Neural cell (in vitro differentiated cells): Measurements from ENCODE around the gene GAS1. TPM values are rescaled to one million over a fixed set of nuclear protein-coding genes. Genes with fewer than 3 reads are reported as not detected.

Experiments
- H2AFZ ChIP-seq: fragments of 200-600, 300-800 bp; sonication (generic), shearing (Covaris generic); 2 replicates; pipeline ENCODE4 v1.6.0; 2014; ENCODE audit warnings: low read depth, mild to moderate bottlenecking, antibody characterized with exemption, low read length, moderate library complexity
- H3F3A ChIP-seq: fragments of 200-600 bp; shearing (Covaris generic); 2 replicates; pipeline ENCODE4 v1.6.1; 2016; ENCODE audit warnings: mild to moderate bottlenecking, moderate library complexity, mixed read lengths, antibody characterized with exemption, low read length; ENCODE audit not compliant: insufficient read depth, poor library complexity, severe bottlenecking
- H3K27ac ChIP-seq: fragments of 200-600, 300-800 bp; sonication (generic), shearing (Covaris generic); 2 replicates; pipeline ENCODE4 v1.5.1; 2014; ENCODE audit warnings: mild to moderate bottlenecking, low read length, moderate library complexity
- H3K27me3 ChIP-seq: fragments of 300-800, 200-600 bp; sonication (generic), shearing (Covaris generic); 2 replicates; pipeline ENCODE4 v1.6.0; 2014; ENCODE audit warnings: mild to moderate bottlenecking, low read depth, low read length, moderate library complexity; ENCODE audit not compliant: insufficient read depth
- H3K36me3 ChIP-seq: fragments of 300-800, 200-600 bp; sonication (generic), shearing (Covaris generic); 2 replicates; pipeline ENCODE4 v1.5.1; 2014; ENCODE audit warnings: mild to moderate bottlenecking, antibody characterized with exemption, low read length, moderate library complexity; ENCODE audit not compliant: insufficient read depth
- H3K4me2 ChIP-seq: fragments of 300-800, 200-600 bp; sonication (generic), shearing (Covaris generic); 2 replicates; pipeline ENCODE4 v1.6.0; 2014; ENCODE audit warnings: mild to moderate bottlenecking, low read length
- H3K4me3 ChIP-seq: fragments of 300-800, 200-600 bp; sonication (generic), shearing (Covaris generic); 2 replicates; pipeline ENCODE4 v1.5.1; 2014; ENCODE audit warnings: mild to moderate bottlenecking, low read length, moderate library complexity
- H3K79me2 ChIP-seq: fragments of 200-600 bp; shearing (Covaris generic); replicated peaks from 2 replicates; pipeline ENCODE4 v1.6.0; 2014; ENCODE audit warnings: mild to moderate bottlenecking, low read length, moderate library complexity; ENCODE audit not compliant: insufficient read depth
- H3K9ac ChIP-seq: fragments of 300-800, 200-600 bp; sonication (generic), shearing (Covaris generic); 2 replicates; pipeline ENCODE4 v1.6.1; 2016; ENCODE audit warnings: mild to moderate bottlenecking, low read length, mixed read lengths
- H3K9me2 ChIP-seq: fragments of 200-600 bp; shearing (Covaris generic); 2 replicates; pipeline ENCODE4 v1.6.1; 2016; ENCODE audit warnings: mild to moderate bottlenecking, low read length, mixed read lengths; ENCODE audit not compliant: insufficient read depth
- H3K9me3 ChIP-seq: fragments of 200-600, 300-800 bp; sonication (generic), shearing (Covaris generic); 2 replicates; pipeline ENCODE4 v1.6.1; 2016; ENCODE audit warnings: mild to moderate bottlenecking, mixed run types, low read length, moderate library complexity, mixed read lengths
- H4K20me1 ChIP-seq: fragments of 200-600 bp; shearing (Covaris generic); 2 replicates; pipeline ENCODE4 v1.6.1; 2016; ENCODE audit warnings: mild to moderate bottlenecking, mixed run types; ENCODE audit not compliant: insufficient read depth
- CTCF ChIP-seq: fragments of 450-650 bp; IDR thresholded peaks from 2 replicates; pipeline ENCODE4 v1.5.1; 2014; ENCODE audit warnings: antibody characterized with exemption, mild to moderate bottlenecking, moderate library complexity; ENCODE audit not compliant: poor library complexity, severe bottlenecking
- EP300 ChIP-seq: fragments of 450-650 bp; conservative IDR thresholded peaks from 2 replicates; pipeline ENCODE4 v1.6.1; 2014; ENCODE audit warnings: antibody characterized with exemption, mild to moderate bottlenecking, moderate library complexity; ENCODE audit not compliant: poor library complexity, severe bottlenecking
- EZH2 ChIP-seq: fragments of 200-600, 300-800 bp; shearing (Covaris generic), sonication (generic); IDR thresholded peaks from 2 replicates; pipeline ENCODE4 v1.6.1; 2014; ENCODE audit warnings: antibody characterized with exemption, low read length, borderline replicate concordance, mild to moderate bottlenecking; ENCODE audit not compliant: insufficient read depth, poor library complexity, severe bottlenecking
- MXI1 ChIP-seq: fragments of 450-650 bp; conservative IDR thresholded peaks from 2 replicates; pipeline ENCODE4 v1.6.1; 2014; ENCODE audit warnings: antibody characterized with exemption, mild to moderate bottlenecking; ENCODE audit not compliant: poor library complexity, severe bottlenecking
- POLR2AphosphoS5 ChIP-seq: IDR thresholded peaks from 2 replicates; pipeline ENCODE4 v1.6.1; 2012
- RAD21 ChIP-seq: fragments of 450-650 bp; conservative IDR thresholded peaks from 2 replicates; pipeline ENCODE4 v1.6.1; 2014; ENCODE audit warnings: antibody characterized with exemption, mild to moderate bottlenecking, moderate library complexity
- REST ChIP-seq: IDR thresholded peaks from 2 replicates; pipeline ENCODE4 v1.6.1; 2012; ENCODE audit warnings: borderline replicate concordance
- SMC3 ChIP-seq: fragments of 450-650 bp; conservative IDR thresholded peaks from 2 replicates; pipeline ENCODE4 v1.6.1; 2014; ENCODE audit warnings: antibody characterized with exemption, mild to moderate bottlenecking, moderate library complexity; ENCODE audit not compliant: poor library complexity
- TAF1 ChIP-seq: IDR thresholded peaks from 2 replicates; pipeline ENCODE4 v1.6.1; 2012; ENCODE audit warnings: low read depth
- polyA plus RNA-seq: library from polyadenylated mRNA; depleted of rRNA; stranded (reverse); fragments of >200 nt; gene quantifications from 2 replicates; pipeline ENCODE4 v1.2.3, GENCODE V29; 2014

The GAS1 gene
- polyA plus RNA-seq, 1 donor from 2014 or later, result 1.4 TPM

GRCh38 chr9:86902991-86903733 is 44.1 kb downstream of the GAS1 start:
- no peak for TF ChIP-seq POLR2AphosphoS5
- Histone ChIP-seq H3F3A (no peaks in the 10 kb centered on the region), H3K9me3 (peaks cover 3% of the 10 kb centered on the region), H3K27ac (no peak overlapping the region), H3K36me3 (no peaks in the 10 kb centered on the region), H2AFZ (no peak overlapping the region), H3K27me3 (no peaks in the 10 kb centered on the region), H3K9me2 (no peaks in the 10 kb centered on the region), H3K4me2 (no peak overlapping the region), H3K4me3 (peak overlapping the region; percentile 33), H3K9ac (no peak overlapping the region), H4K20me1 (no peaks in the 10 kb centered on the region), H3K79me2 (no peaks in the 10 kb centered on the region)

GRCh38 chr9:86902586-86902985 is 44.7 kb downstream of the GAS1 start:
- Histone ChIP-seq H2AFZ (peak overlapping the region; percentile 9), H4K20me1 (no peaks in the 10 kb centered on the region), H3K27ac (no peak overlapping the region), H3K4me3 (peak overlapping the region; percentile 33), H3K36me3 (no peaks in the 10 kb centered on the region), H3K79me2 (no peaks in the 10 kb centered on the region), H3K4me2 (no peak overlapping the region), H3K9ac (no peak overlapping the region), H3K9me3 (peaks cover 3% of the 10 kb centered on the region), H3K27me3 (no peaks in the 10 kb centered on the region), H3K9me2 (no peaks in the 10 kb centered on the region), H3F3A (no peaks in the 10 kb centered on the region)
- TF ChIP-seq SMC3, result no peak
- no peak for TF ChIP-seq CTCF

GRCh38 chr9:86902176-86902575 is 45.1 kb downstream of the GAS1 start:
- Histone ChIP-seq H3K27ac (no peak overlapping the region), H3K4me2 (no peak overlapping the region), H2AFZ (peak overlapping the region; percentile 9), H3K79me2 (no peaks in the 10 kb centered on the region), H3K9me2 (no peaks in the 10 kb centered on the region), H3F3A (no peaks in the 10 kb centered on the region), H4K20me1 (no peaks in the 10 kb centered on the region), H3K9me3 (peaks cover 3% of the 10 kb centered on the region), H3K27me3 (no peaks in the 10 kb centered on the region), H3K9ac (no peak overlapping the region), H3K36me3 (no peaks in the 10 kb centered on the region), H3K4me3 (peak overlapping the region; percentile 33)
- TF ChIP-seq MXI1 (no peak), EP300 (no peak), POLR2AphosphoS5 (no peak), CTCF (no peak), SMC3 (no peak), RAD21 (no peak), TAF1 (no peak), EZH2 (no peak), REST (no peak)
